ENCODE measurements around the gene FBXL2.
A peak's percentile ranks its signal among the peaks of the same experiment; 100 is the strongest.

The FBXL2 gene

DNA sequence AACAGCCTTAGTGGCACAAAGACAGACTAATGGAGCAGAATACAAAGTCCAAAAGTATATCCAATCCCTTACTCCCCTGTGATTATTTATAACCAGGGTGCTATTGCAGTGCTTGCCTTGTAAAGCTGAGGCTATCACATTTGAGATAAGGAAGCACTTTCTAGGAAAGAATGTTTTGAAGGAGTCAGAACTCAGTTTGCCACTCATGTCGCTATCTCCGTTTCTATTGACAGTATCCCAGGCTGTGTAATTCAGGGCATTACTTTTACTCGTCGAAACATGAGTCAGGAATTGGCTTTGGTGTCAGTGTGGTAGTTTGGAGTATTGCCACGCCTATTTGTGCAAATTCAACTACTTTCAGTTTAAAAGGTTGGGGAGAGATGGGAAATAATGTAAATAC, 78.4 kb downstream of the FBXL2 start:
- H3K27ac ChIP-seq (ENCODE audit: low read depth, low read length), result no peak overlapping the region
- peaks cover 8 to 19% of the 10 kb centered on the region in 2 donors for H3K4me1 ChIP-seq (ENCODE audit: control insufficient read depth in 1 of 2, insufficient read depth in 2 of 2, low read length in 2 of 2)
- H3K27me3 ChIP-seq (ENCODE audit: control insufficient read depth in 1 of 2, insufficient read depth in 2 of 2, low read length in 2 of 2), result no peaks in the 10 kb centered on the region
- peak overlapping the region; percentile 49 to 58 for H3K4me3 ChIP-seq (ENCODE audit: low read depth in 1 of 2, low read length in 2 of 2)
- no peaks in the 10 kb centered on the region for H3K9me3 ChIP-seq (ENCODE audit: control insufficient read depth in 1 of 2, low read length in 2 of 2)
- no peaks in the 10 kb centered on the region for H3K36me3 ChIP-seq (ENCODE audit: control insufficient read depth in 1 of 2, insufficient read depth in 2 of 2, low read length in 2 of 2)
- no peak overlapping the region for H3K9ac ChIP-seq (ENCODE audit: low read depth in 1 of 2, low read length in 2 of 2)

DNA sequence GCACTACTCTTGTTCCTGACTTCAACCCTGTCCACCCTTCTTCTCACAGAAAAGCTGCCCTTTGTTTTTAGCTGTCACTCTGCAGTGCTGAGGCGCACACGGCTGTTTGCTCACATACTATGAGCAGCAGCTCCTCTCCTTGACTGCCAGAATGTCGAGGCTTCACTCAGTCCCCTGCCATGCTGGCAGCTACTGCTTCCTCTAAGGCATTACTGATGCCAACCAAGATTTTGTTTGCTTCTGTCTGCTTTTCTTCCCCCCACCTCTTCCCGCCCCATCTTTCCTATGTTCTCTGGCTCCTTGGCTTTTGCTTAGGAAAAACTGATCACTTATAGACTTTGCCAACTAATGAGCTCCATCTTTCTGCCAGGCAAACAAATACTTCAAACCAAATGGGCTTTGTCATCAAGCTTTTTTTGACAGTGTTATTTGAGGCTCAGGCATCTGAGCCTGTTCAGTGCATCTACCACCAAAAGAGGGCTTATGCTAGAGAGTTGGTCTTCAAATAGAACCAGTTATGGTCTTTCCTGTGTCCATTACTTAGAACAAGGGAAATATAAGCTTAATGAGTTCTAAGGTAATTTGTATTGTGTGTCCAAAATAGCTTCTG, 81.0 kb downstream of the FBXL2 start:
- H3K4me3 ChIP-seq (ENCODE audit: low read depth in 1 of 2, low read length in 2 of 2), result no peak overlapping the region

GRCh38 chr3:33360136-33360825, 83.0 kb downstream of the FBXL2 start:
- no peak overlapping the region for H3K27ac ChIP-seq (ENCODE audit: low read depth, low read length)
- H3K9ac ChIP-seq (ENCODE audit: low read depth in 1 of 2, low read length in 2 of 2), result no peak overlapping the region
- peaks cover 3 to 13% of the 10 kb centered on the region in 2 donors for H3K4me1 ChIP-seq (ENCODE audit: control insufficient read depth in 1 of 2, insufficient read depth in 2 of 2, low read length in 2 of 2)
- H3K36me3 ChIP-seq (ENCODE audit: control insufficient read depth in 1 of 2, insufficient read depth in 2 of 2, low read length in 2 of 2), result no peaks in the 10 kb centered on the region
- no peak overlapping the region for H3K4me3 ChIP-seq (ENCODE audit: low read depth in 1 of 2, low read length in 2 of 2)
- no peaks in the 10 kb centered on the region for H3K9me3 ChIP-seq (ENCODE audit: control insufficient read depth in 1 of 2, low read length in 2 of 2)
- H3K27me3 ChIP-seq (ENCODE audit: control insufficient read depth in 1 of 2, insufficient read depth in 2 of 2, low read length in 2 of 2), result no peaks in the 10 kb centered on the region

More for the DNA sequence above, 81.0 kb downstream of the FBXL2 start:
- Histone ChIP-seq H3K9me3 (ENCODE audit: control insufficient read depth in 1 of 2, low read length in 2 of 2) (no peaks in the 10 kb centered on the region), H3K27ac (ENCODE audit: low read depth, low read length) (no peak overlapping the region), H3K27me3 (ENCODE audit: control insufficient read depth in 1 of 2, insufficient read depth in 2 of 2, low read length in 2 of 2) (no peaks in the 10 kb centered on the region), H3K36me3 (ENCODE audit: control insufficient read depth in 1 of 2, insufficient read depth in 2 of 2, low read length in 2 of 2) (no peaks in the 10 kb centered on the region), H3K9ac (ENCODE audit: low read depth in 1 of 2, low read length in 2 of 2) (no peak overlapping the region), H3K4me1 (ENCODE audit: control insufficient read depth in 1 of 2, insufficient read depth in 2 of 2, low read length in 2 of 2) (peaks cover 8 to 19% of the 10 kb centered on the region in 2 donors)

GRCh38 chr3:33363113-33363800, 86.0 kb downstream of the FBXL2 start:
- H3K27me3 ChIP-seq (ENCODE audit: control insufficient read depth in 1 of 2, insufficient read depth in 2 of 2, low read length in 2 of 2), result no peaks in the 10 kb centered on the region

DNA sequence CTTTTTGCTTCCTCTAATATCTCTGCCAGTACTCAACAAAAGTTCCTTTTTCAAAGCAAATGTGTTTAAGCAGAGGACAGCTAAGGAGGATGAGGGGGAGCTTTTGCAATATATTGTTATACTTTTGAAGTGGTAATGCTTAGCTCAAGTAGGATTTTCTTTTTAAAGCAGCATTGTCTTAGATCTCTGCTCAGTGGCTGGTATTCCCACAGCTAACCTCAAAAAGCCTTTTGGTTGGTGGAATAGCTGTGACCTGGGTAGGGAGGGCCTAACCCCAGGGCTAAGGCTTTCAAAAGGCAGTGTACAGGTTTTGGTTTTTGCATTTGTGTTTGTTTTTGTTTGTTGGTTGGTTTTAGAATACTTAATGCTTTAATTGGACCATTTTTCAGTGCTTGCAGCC, 86.8 kb downstream of the FBXL2 start:
- no peak overlapping the region for H3K4me3 ChIP-seq (ENCODE audit: low read depth in 1 of 2, low read length in 2 of 2)
- H3K36me3 ChIP-seq (ENCODE audit: control insufficient read depth in 1 of 2, insufficient read depth in 2 of 2, low read length in 2 of 2), result no peaks in the 10 kb centered on the region
- peaks cover 0 to 8% of the 10 kb centered on the region in 2 donors for H3K4me1 ChIP-seq (ENCODE audit: control insufficient read depth in 1 of 2, insufficient read depth in 2 of 2, low read length in 2 of 2)
- no peak overlapping the region for H3K9ac ChIP-seq (ENCODE audit: low read depth in 1 of 2, low read length in 2 of 2)
- H3K9me3 ChIP-seq (ENCODE audit: control insufficient read depth in 1 of 2, low read length in 2 of 2), result no peaks in the 10 kb centered on the region
- no peak overlapping the region for H3K27ac ChIP-seq (ENCODE audit: low read depth, low read length)
- no peaks in the 10 kb centered on the region for H3K27me3 ChIP-seq (ENCODE audit: control insufficient read depth in 1 of 2, insufficient read depth in 2 of 2, low read length in 2 of 2)

More at GRCh38 chr3:33363113-33363800, 86.0 kb downstream of the FBXL2 start:
- H3K27ac ChIP-seq (ENCODE audit: low read depth, low read length), result no peak overlapping the region
- H3K4me1 ChIP-seq (ENCODE audit: control insufficient read depth in 1 of 2, insufficient read depth in 2 of 2, low read length in 2 of 2), result peaks cover 0 to 8% of the 10 kb centered on the region in 2 donors
- H3K4me3 ChIP-seq (ENCODE audit: low read depth in 1 of 2, low read length in 2 of 2), result no peak overlapping the region
- no peaks in the 10 kb centered on the region for H3K36me3 ChIP-seq (ENCODE audit: control insufficient read depth in 1 of 2, insufficient read depth in 2 of 2, low read length in 2 of 2)
- H3K9ac ChIP-seq (ENCODE audit: low read depth in 1 of 2, low read length in 2 of 2), result no peak overlapping the region
- no peaks in the 10 kb centered on the region for H3K9me3 ChIP-seq (ENCODE audit: control insufficient read depth in 1 of 2, low read length in 2 of 2)

DNA sequence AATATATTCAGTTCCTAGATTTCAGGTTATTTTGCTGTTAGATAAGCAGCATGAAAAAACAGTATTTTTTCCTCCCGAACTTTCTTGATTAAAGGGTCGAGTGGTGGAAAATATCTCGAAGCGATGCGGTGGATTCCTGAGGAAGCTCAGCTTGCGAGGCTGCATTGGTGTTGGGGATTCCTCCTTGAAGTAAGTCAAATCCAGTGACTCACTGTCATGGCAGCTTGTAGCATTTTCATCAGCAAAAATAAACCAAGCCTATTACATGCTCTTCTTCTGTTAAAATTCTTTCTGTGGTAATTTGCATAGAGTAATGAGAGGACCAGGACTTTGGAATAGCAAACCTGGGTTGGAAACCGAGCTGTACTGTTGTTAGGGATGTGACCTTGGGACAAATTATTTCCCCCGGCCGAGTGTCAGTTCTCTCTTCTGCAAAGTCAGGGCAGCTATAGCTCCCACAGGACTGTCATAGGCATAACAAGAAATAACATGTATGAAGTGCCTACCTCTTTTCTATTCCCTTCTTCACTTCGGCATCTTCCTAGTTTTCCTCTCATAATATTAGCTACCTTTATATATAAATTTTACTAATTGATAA, 87.4 kb downstream of the FBXL2 start:
- Histone ChIP-seq H3K27ac (ENCODE audit: low read depth, low read length) (no peak overlapping the region), H3K9me3 (ENCODE audit: control insufficient read depth in 1 of 2, low read length in 2 of 2) (no peaks in the 10 kb centered on the region)

GRCh38 chr3:33372218-33373081, 95.2 kb downstream of the FBXL2 start:
- peaks cover 0 to 4% of the 10 kb centered on the region in 2 donors for H3K4me1 ChIP-seq (ENCODE audit: control insufficient read depth in 1 of 2, insufficient read depth in 2 of 2, low read length in 2 of 2)
- H3K9ac ChIP-seq (ENCODE audit: low read depth in 1 of 2, low read length in 2 of 2), result no peak overlapping the region
- H3K27ac ChIP-seq (ENCODE audit: low read depth, low read length), result no peak overlapping the region

More for the DNA sequence above, 87.4 kb downstream of the FBXL2 start:
- Histone ChIP-seq H3K27me3 (ENCODE audit: control insufficient read depth in 1 of 2, insufficient read depth in 2 of 2, low read length in 2 of 2) (no peaks in the 10 kb centered on the region), H3K9ac (ENCODE audit: low read depth in 1 of 2, low read length in 2 of 2) (no peak overlapping the region), H3K4me3 (ENCODE audit: low read depth in 1 of 2, low read length in 2 of 2) (no peak overlapping the region), H3K4me1 (ENCODE audit: control insufficient read depth in 1 of 2, insufficient read depth in 2 of 2, low read length in 2 of 2) (peaks cover 0 to 8% of the 10 kb centered on the region in 2 donors), H3K36me3 (ENCODE audit: control insufficient read depth in 1 of 2, insufficient read depth in 2 of 2, low read length in 2 of 2) (no peaks in the 10 kb centered on the region)

DNA sequence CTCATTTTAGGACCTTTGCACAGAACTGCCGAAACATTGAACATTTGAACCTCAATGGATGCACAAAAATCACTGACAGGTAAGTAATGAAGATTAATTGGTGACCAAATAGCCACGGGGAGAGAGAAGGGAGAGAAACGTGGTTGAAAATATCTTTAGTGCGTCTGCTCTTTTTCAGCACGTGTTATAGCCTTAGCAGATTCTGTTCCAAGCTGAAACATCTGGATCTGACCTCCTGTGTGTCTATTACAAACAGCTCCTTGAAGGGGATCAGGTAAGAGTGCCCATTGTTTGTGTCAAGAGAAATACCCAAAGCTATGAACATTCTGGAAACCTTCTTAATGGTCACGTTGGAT, 95.8 kb downstream of the FBXL2 start:
- Histone ChIP-seq H3K36me3 (ENCODE audit: control insufficient read depth in 1 of 2, insufficient read depth in 2 of 2, low read length in 2 of 2) (peaks cover 0 to 2% of the 10 kb centered on the region in 2 donors), H3K4me1 (ENCODE audit: control insufficient read depth in 1 of 2, insufficient read depth in 2 of 2, low read length in 2 of 2) (peaks cover 0 to 4% of the 10 kb centered on the region in 2 donors), H3K27ac (ENCODE audit: low read depth, low read length) (no peak overlapping the region), H3K9ac (ENCODE audit: low read depth in 1 of 2, low read length in 2 of 2) (no peak overlapping the region), H3K27me3 (ENCODE audit: control insufficient read depth in 1 of 2, insufficient read depth in 2 of 2, low read length in 2 of 2) (no peaks in the 10 kb centered on the region), H3K4me3 (ENCODE audit: low read depth in 1 of 2, low read length in 2 of 2) (no peak overlapping the region), H3K9me3 (ENCODE audit: control insufficient read depth in 1 of 2, low read length in 2 of 2) (no peaks in the 10 kb centered on the region)

More at GRCh38 chr3:33372218-33373081, 95.2 kb downstream of the FBXL2 start:
- H3K9me3 ChIP-seq (ENCODE audit: control insufficient read depth in 1 of 2, low read length in 2 of 2), result no peaks in the 10 kb centered on the region
- no peaks in the 10 kb centered on the region for H3K27me3 ChIP-seq (ENCODE audit: control insufficient read depth in 1 of 2, insufficient read depth in 2 of 2, low read length in 2 of 2)
- peak overlapping the region in 1 of 2 donors; percentile 13 for H3K4me3 ChIP-seq (ENCODE audit: low read depth in 1 of 2, low read length in 2 of 2)
- peaks cover 0 to 2% of the 10 kb centered on the region in 2 donors for H3K36me3 ChIP-seq (ENCODE audit: control insufficient read depth in 1 of 2, insufficient read depth in 2 of 2, low read length in 2 of 2)

GRCh38 chr3:33377489-33377888, 100.2 kb downstream of the FBXL2 start:
- H3K27ac ChIP-seq (ENCODE audit: low read depth, low read length), result no peak overlapping the region
- no peaks in the 10 kb centered on the region for H3K27me3 ChIP-seq (ENCODE audit: control insufficient read depth in 1 of 2, insufficient read depth in 2 of 2, low read length in 2 of 2)
- H3K36me3 ChIP-seq (ENCODE audit: control insufficient read depth in 1 of 2, insufficient read depth in 2 of 2, low read length in 2 of 2), result peaks cover 0 to 2% of the 10 kb centered on the region in 2 donors
- H3K4me1 ChIP-seq (ENCODE audit: control insufficient read depth in 1 of 2, insufficient read depth in 2 of 2, low read length in 2 of 2), result peaks cover 0 to 3% of the 10 kb centered on the region in 2 donors
- no peaks in the 10 kb centered on the region for H3K9me3 ChIP-seq (ENCODE audit: control insufficient read depth in 1 of 2, low read length in 2 of 2)
- no peak overlapping the region for H3K4me3 ChIP-seq (ENCODE audit: low read depth in 1 of 2, low read length in 2 of 2)
- H3K9ac ChIP-seq (ENCODE audit: low read depth in 1 of 2, low read length in 2 of 2), result no peak overlapping the region
